Measurements from ENCODE around the gene ADAMTS2.

Gene ADAMTS2

DNA sequence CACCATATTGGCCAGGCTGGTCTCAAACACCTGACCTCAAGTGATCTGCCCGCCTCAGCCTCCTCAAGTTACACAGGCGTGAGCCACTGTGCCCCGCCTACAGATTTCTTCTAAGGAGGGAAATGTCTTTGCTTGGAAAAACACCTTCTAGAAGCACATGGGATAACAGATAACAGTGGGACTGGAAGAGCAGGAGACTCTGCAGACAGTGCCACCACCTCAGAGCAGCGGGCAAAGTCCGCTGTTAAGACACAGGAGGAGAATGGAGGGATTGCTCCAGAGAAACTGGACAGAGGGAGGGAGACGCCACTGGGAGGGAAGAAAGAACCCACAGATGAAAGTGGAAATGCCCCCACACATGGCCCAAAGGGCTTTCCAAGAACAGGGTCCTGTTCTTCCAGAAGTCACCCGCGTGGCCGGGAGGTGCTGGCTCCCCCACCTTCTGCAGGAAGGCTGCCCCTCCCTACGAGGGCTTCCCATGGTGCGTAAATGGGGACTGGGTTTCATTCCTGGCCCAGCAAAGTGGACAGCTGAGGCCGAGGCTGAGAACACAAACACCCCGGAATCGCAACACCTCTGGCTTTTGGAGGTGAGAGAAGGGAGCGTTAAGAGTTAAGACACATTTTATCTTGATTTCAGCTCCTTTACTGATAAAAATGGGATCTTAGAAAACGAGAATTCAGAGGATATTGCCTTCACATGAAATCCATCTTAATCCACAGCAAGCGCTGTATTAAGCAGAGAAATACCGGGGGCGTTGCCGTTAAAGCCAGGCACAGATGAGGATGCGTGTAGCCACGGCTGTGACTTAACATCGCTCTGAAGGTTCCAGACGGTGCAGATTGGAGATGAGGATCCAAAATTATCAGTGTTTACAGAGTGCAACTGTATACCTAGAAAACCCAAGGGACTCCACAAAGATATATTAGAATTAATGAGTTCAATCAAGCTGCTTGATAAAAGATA, 11.2 kb downstream of the ADAMTS2 start:
- no peaks in the 10 kb centered on the region for H3K79me2 ChIP-seq (ENCODE audit: insufficient read depth, low read length)
- TF ChIP-seq, protein P1, sequence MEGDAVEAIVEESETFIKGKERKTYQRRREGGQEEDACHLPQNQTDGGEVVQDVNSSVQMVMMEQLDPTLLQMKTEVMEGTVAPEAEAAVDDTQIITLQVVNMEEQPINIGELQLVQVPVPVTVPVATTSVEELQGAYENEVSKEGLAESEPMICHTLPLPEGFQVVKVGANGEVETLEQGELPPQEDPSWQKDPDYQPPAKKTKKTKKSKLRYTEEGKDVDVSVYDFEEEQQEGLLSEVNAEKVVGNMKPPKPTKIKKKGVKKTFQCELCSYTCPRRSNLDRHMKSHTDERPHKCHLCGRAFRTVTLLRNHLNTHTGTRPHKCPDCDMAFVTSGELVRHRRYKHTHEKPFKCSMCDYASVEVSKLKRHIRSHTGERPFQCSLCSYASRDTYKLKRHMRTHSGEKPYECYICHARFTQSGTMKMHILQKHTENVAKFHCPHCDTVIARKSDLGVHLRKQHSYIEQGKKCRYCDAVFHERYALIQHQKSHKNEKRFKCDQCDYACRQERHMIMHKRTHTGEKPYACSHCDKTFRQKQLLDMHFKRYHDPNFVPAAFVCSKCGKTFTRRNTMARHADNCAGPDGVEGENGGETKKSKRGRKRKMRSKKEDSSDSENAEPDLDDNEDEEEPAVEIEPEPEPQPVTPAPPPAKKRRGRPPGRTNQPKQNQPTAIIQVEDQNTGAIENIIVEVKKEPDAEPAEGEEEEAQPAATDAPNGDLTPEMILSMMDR (IDR thresholded peaks at IDR 0.05; ENCODE audit: insufficient read depth, low read length, poor library complexity, severe bottlenecking) = no peak
- no peak for TF ChIP-seq EZH2phosphoT487 (conservative IDR thresholded peaks at IDR 0.05; ENCODE audit: low read length)
- no peaks in the 10 kb centered on the region for H3K27me3 ChIP-seq (ENCODE audit: low read length)
- no peak overlapping the region for H3K4me2 ChIP-seq (ENCODE audit: low read depth, low read length, poor library complexity, severe bottlenecking)
- H3K9me2 ChIP-seq (replicated peaks; ENCODE audit: insufficient read depth, low read length) = no peaks in the 10 kb centered on the region
- no peaks in the 10 kb centered on the region for H3K9me3 ChIP-seq (ENCODE audit: insufficient read depth, low read length)
- H3F3A ChIP-seq (ENCODE audit: insufficient read depth) = no peaks in the 10 kb centered on the region
- H3K9ac ChIP-seq (ENCODE audit: low read length) = no peak overlapping the region
- H4K20me1 ChIP-seq (ENCODE audit: low read depth, low read length) = no peaks in the 10 kb centered on the region
- H3K4me3 ChIP-seq (ENCODE audit: insufficient read depth, low read length, poor library complexity, severe bottlenecking) = no peak overlapping the region
- no peak overlapping the region for H3K27ac ChIP-seq (ENCODE audit: low read depth, low read length)
- no peak overlapping the region for H2AFZ ChIP-seq (ENCODE audit: low read depth, low read length, severe bottlenecking)
- no peaks in the 10 kb centered on the region for H3K36me3 ChIP-seq (ENCODE audit: low read length)

DNA sequence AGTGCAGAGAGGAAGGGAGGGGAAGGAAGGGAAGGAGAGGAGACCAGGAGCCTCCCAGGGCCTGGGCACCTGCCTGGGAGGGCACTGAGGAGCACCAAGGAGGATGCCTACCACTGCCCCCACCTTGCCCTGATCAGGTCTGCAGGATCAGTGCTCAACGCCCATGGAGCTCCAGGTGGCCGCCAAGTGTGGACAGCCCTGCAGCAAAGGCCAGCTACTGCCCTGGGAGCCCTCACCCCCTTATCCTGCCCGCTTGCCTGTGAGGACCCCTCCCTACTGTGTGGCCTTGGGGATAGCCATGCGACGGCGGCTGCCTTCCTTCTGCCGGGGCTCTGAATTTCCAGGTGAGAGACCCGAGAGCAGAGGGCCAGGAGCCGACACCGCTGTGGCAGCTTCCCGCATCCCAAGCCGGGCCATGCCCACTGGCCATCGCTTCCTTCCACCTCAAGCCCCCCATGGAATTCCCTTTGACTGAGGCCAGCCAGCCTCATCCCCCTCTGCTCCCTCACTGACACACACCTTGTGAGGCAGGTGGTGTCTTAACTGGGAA, 12.4 kb downstream of the ADAMTS2 start:
- Histone ChIP-seq H3K9ac (ENCODE audit: low read length) (no peak overlapping the region), H3K27me3 (ENCODE audit: low read length) (no peaks in the 10 kb centered on the region)
- TF ChIP-seq EZH2phosphoT487 (conservative IDR thresholded peaks at IDR 0.05; ENCODE audit: low read length) = no peak
- TF ChIP-seq, protein P1 (IDR thresholded peaks at IDR 0.05; ENCODE audit: insufficient read depth, low read length, poor library complexity, severe bottlenecking) = no peak

DNA sequence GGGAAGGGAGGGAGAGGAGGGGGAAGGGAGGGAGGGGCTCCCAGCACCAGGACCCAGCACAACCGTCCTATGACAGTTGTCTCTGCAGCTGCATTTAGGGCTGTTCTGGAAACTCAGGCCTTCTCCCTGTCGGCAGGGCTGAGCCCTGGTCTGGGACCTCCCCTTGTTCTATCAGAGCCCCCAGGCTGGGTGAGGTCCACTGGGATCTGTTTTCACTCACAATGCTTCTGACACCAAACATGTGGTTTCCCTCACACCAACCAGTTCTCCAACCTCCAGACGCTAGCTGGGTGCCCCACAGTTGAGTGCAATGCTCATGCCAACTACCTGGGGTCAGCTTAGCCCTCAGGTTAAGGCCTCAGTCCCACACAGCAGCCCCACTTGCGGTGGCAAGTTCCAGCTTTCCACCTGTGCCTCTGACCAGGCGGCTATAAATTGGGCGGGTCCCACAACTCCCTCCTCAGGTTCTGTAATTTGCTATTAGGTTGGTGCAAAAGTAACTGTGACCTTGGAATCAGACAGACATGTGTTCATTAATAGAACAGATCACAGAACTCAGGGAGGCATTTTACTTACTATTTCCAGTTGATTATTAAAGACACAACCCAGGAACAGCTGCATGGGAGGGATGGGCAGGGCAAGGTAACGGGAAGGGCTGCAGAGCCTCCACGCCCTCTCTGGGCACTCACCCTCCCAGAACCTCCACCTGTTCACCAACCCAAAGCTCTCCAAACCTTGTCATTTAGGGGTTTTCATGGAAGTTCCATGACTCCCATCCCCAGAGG, 13.5 kb downstream of the ADAMTS2 start:
- TF ChIP-seq, protein P1 (IDR thresholded peaks at IDR 0.05; ENCODE audit: insufficient read depth, low read length, poor library complexity, severe bottlenecking) = no peak
- TF ChIP-seq EZH2phosphoT487 (conservative IDR thresholded peaks at IDR 0.05; ENCODE audit: low read length) = no peak
- Histone ChIP-seq H2AFZ (ENCODE audit: low read depth, low read length, severe bottlenecking) (no peak overlapping the region), H3F3A (ENCODE audit: insufficient read depth) (no peaks in the 10 kb centered on the region), H3K79me2 (ENCODE audit: insufficient read depth, low read length) (no peaks in the 10 kb centered on the region), H3K9me2 (replicated peaks; ENCODE audit: insufficient read depth, low read length) (no peaks in the 10 kb centered on the region), H3K9me3 (ENCODE audit: insufficient read depth, low read length) (no peaks in the 10 kb centered on the region), H3K27me3 (ENCODE audit: low read length) (no peaks in the 10 kb centered on the region), H3K27ac (ENCODE audit: low read depth, low read length) (no peak overlapping the region), H4K20me1 (ENCODE audit: low read depth, low read length) (no peaks in the 10 kb centered on the region), H3K9ac (ENCODE audit: low read length) (no peak overlapping the region), H3K4me2 (ENCODE audit: low read depth, low read length, poor library complexity, severe bottlenecking) (no peak overlapping the region), H3K36me3 (ENCODE audit: low read length) (no peaks in the 10 kb centered on the region), H3K4me3 (ENCODE audit: insufficient read depth, low read length, poor library complexity, severe bottlenecking) (no peak overlapping the region)

More for the DNA sequence above, 12.4 kb downstream of the ADAMTS2 start:
- no peak overlapping the region for H3K27ac ChIP-seq (ENCODE audit: low read depth, low read length)
- no peaks in the 10 kb centered on the region for H3K9me2 ChIP-seq (replicated peaks; ENCODE audit: insufficient read depth, low read length)
- H2AFZ ChIP-seq (ENCODE audit: low read depth, low read length, severe bottlenecking) = no peak overlapping the region
- H3K79me2 ChIP-seq (ENCODE audit: insufficient read depth, low read length) = no peaks in the 10 kb centered on the region
- H4K20me1 ChIP-seq (ENCODE audit: low read depth, low read length) = no peaks in the 10 kb centered on the region
- no peaks in the 10 kb centered on the region for H3F3A ChIP-seq (ENCODE audit: insufficient read depth)
- H3K36me3 ChIP-seq (ENCODE audit: low read length) = no peaks in the 10 kb centered on the region
- H3K4me2 ChIP-seq (ENCODE audit: low read depth, low read length, poor library complexity, severe bottlenecking) = no peak overlapping the region
- H3K4me3 ChIP-seq (ENCODE audit: insufficient read depth, low read length, poor library complexity, severe bottlenecking) = no peak overlapping the region
- no peaks in the 10 kb centered on the region for H3K9me3 ChIP-seq (ENCODE audit: insufficient read depth, low read length)
